Esophagus squamous epithelium (tissue), 5 donors: Measurements from ENCODE around the gene PBX4. TPM values are rescaled to one million over a fixed set of nuclear protein-coding genes. Genes with fewer than 3 reads are reported as not detected.
A peak's percentile ranks its signal among the peaks of the same experiment; 100 is the strongest.
"Not testable (repeated sequence)": the region's sequence is repeated elsewhere in the genome, so short reads cannot be mapped to it uniquely, and the experiment has no call there.

Source experiments
- DNase-seq: peaks from one replicate; lab custom pipeline; 2025; lab: John Stamatoyannopoulos, UW
- H3K27ac ChIP-seq, 4 donors: fragments of 200-600 bp; sonication (generic); one replicate each; pipeline ENCODE4 v1.5.1; 2016 to 2019; ENCODE audit warnings: mild to moderate bottlenecking in 1 of 4
- H3K27me3 ChIP-seq, 4 donors: fragments of 200-600 bp; sonication (generic); 1 replicate in 3 of 4; 2 replicates in 1 of 4; pipeline versions ENCODE4 v1.5.1 to v1.6.0; 2017 to 2021; ENCODE audit warnings: antibody characterized with exemption in 1 of 4
- H3K36me3 ChIP-seq, 3 donors: fragments of 200-600 bp; sonication (generic); one replicate each; pipeline ENCODE4 v1.5.1; 2016 to 2019
- H3K4me1 ChIP-seq, 3 donors: fragments of 200-600 bp; sonication (generic); one replicate each; pipeline ENCODE4 v1.5.1; 2017 to 2019
- H3K4me3 ChIP-seq, 4 donors: fragments of 200-600 bp; sonication (generic); 1 replicate in 3 of 4; 2 replicates in 1 of 4; pipeline ENCODE4 v1.5.1; 2016 to 2019; ENCODE audit warnings: mild to moderate bottlenecking in 2 of 4, moderate library complexity in 1 of 4
- H3K9me3 ChIP-seq, 3 donors: fragments of 200-600 bp; sonication (generic); one replicate each; pipeline ENCODE4 v1.5.1; 2016 to 2019
- POLR2A ChIP-seq, 4 donors: fragments of 450-650 bp; IDR thresholded peaks; one replicate each; pipeline ENCODE4 v1.6.1; 2017; ENCODE audit warnings: antibody characterized with exemption in 4 of 4, mild to moderate bottlenecking in 4 of 4, moderate library complexity in 3 of 4
- WGBS, 2 donors: methylation state at CpG; one replicate each; pipeline ENCODE4 v1.1.5; 2018; 5-methylcytosine and 5-hydroxymethylcytosine counted together
- intact Hi-C: fragments of 100-400 bp; cut with DNase I; formaldehyde crosslinking; loops from one replicate; pipeline ENCODE4 v1.15.0; 2022
- total RNA-seq, 4 donors: library from RNA; depleted of rRNA; stranded (reverse); fragments of >200 nt; gene quantifications; one replicate each; pipeline ENCODE4 v1.1.0, GENCODE V29; 2016
- TF ChIP-seq, protein P1 (sequence below), 6 experiments: fragments of 450-650 bp in 4 of 6; fragments of 200-600 bp in 2 of 6; sonication (generic) in 2 of 6; IDR thresholded peaks; one replicate each; pipeline ENCODE4 v1.5.1; 2016 to 2019; ENCODE audit warnings: antibody characterized with exemption in 6 of 6, mild to moderate bottlenecking in 4 of 6, moderate library complexity in 4 of 6
- donor health status: DM: yes; HTN: yes; CAD: no.

PBX4 gene, protein sequence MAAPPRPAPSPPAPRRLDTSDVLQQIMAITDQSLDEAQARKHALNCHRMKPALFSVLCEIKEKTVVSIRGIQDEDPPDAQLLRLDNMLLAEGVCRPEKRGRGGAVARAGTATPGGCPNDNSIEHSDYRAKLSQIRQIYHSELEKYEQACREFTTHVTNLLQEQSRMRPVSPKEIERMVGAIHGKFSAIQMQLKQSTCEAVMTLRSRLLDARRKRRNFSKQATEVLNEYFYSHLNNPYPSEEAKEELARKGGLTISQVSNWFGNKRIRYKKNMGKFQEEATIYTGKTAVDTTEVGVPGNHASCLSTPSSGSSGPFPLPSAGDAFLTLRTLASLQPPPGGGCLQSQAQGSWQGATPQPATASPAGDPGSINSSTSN
- 1 to 10 TPM in 3 of 4 donors, under 1 TPM in 1; 0.61 to 1.9 (median 1.7) TPM for total RNA-seq

DNA sequence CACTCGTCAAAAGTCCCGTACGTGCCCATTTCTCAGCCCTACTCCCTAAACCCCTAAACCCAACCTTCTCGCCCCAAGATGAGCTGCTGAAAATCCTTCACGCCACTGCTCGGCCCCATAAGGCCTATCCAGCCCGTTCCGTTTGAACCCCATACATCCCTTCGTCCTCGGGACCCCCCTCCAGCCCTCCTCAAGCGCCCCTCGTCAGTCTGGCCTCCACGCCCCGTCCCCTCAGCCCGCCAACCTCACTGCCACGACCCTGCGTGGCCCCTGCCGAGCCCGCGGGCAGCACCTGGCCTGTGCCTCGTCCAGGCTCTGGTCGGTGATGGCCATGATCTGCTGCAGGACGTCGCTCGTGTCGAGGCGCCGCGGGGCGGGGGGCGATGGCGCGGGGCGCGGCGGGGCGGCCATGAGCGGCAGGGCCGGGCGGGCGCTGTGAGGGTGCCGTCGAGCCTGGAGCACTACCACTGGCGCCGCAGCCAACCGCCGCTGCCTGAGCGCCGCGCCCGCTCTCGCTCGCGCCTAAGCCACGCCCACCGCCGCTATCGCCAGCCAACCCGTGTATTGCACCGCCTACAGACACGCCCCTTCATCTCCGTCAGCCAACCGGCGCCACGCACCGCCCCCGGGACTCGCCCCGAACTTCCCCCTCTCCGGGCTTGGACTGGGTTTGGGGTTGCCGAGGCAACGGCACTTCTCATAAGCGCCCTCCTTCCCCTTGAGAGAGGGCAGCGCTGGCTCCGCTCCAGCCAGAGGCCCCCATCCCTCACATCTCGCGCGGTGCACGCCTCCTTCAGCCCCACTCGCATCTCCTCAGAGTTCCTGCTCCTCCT is at the start of gene PBX4:
Gene PBX4, minus strand, starts transcription at position 469 of the 833 bp plus-strand sequence. Its CDS starts 58 bp downstream, at position 411.
- Histone ChIP-seq H3K9me3 (no peaks in the 10 kb centered on the region), H3K36me3 (peaks cover 0 to 6% (median 0%) of the 10 kb centered on the region in 3 donors), H3K4me1 (peaks cover 9 to 22% (median 11%) of the 10 kb centered on the region in 3 donors), H3K27ac (peak within 1 kb of the TSS; percentile 16 to 49 (median 42)), H3K4me3 (peak within 1 kb of the TSS; percentile 30 to 66 (median 46)), H3K27me3 (peaks cover 0 to 34% (median 0%) of the 10 kb centered on the region in 4 donors)
- WGBS, 2 donors: 6 to 7% methylated on average over 45 to 52 of the region's 80 CpGs
- TF ChIP-seq, protein P1, sequence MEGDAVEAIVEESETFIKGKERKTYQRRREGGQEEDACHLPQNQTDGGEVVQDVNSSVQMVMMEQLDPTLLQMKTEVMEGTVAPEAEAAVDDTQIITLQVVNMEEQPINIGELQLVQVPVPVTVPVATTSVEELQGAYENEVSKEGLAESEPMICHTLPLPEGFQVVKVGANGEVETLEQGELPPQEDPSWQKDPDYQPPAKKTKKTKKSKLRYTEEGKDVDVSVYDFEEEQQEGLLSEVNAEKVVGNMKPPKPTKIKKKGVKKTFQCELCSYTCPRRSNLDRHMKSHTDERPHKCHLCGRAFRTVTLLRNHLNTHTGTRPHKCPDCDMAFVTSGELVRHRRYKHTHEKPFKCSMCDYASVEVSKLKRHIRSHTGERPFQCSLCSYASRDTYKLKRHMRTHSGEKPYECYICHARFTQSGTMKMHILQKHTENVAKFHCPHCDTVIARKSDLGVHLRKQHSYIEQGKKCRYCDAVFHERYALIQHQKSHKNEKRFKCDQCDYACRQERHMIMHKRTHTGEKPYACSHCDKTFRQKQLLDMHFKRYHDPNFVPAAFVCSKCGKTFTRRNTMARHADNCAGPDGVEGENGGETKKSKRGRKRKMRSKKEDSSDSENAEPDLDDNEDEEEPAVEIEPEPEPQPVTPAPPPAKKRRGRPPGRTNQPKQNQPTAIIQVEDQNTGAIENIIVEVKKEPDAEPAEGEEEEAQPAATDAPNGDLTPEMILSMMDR (IDR thresholded peaks at IDR 0.05): no peak
- TF ChIP-seq POLR2A (IDR thresholded peaks at IDR 0.05): peak in 1 of 4 donors; percentile 83
- DNase-seq: peak; percentile 77
- intact Hi-C loops: no loop called here

DNA sequence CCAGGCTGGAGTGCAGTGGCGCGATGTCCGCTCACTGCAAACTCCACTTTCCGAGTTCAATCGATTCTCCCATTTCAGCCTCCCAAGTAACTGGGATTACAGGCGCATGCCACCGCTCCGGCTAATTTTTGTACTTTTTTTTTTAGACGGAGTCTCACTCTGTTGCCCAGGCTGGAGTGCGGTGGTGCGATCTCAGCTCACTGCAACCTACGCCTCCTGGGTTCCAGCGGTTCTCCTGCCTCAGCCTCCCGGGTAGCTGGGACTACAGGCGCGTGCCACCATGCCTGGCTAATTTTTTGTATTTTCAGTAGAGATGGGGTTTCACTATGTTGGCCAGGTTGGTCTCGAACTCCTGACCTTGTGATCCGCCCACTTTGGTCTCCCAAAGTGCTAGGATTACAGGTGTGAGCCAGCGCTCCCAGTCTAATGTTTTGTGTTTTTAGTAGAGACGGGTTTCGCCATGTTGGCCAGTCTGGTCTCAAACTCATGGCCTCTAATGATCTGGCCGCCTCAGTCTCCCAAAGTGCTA is 47.0 kb upstream of the PBX4 start:
- H3K27ac ChIP-seq, H3K36me3 ChIP-seq, H3K9me3 ChIP-seq, H3K27me3 ChIP-seq, H3K4me3 ChIP-seq, intact Hi-C loops, DNase-seq: not testable (repeated sequence)
- peaks cover 15 to 55% (median 31%) of the 10 kb centered on the region in 3 donors for H3K4me1 ChIP-seq
- 93 to 94% methylated on average over 19 to 21 of the region's 22 CpGs for WGBS, 2 donors

DNA sequence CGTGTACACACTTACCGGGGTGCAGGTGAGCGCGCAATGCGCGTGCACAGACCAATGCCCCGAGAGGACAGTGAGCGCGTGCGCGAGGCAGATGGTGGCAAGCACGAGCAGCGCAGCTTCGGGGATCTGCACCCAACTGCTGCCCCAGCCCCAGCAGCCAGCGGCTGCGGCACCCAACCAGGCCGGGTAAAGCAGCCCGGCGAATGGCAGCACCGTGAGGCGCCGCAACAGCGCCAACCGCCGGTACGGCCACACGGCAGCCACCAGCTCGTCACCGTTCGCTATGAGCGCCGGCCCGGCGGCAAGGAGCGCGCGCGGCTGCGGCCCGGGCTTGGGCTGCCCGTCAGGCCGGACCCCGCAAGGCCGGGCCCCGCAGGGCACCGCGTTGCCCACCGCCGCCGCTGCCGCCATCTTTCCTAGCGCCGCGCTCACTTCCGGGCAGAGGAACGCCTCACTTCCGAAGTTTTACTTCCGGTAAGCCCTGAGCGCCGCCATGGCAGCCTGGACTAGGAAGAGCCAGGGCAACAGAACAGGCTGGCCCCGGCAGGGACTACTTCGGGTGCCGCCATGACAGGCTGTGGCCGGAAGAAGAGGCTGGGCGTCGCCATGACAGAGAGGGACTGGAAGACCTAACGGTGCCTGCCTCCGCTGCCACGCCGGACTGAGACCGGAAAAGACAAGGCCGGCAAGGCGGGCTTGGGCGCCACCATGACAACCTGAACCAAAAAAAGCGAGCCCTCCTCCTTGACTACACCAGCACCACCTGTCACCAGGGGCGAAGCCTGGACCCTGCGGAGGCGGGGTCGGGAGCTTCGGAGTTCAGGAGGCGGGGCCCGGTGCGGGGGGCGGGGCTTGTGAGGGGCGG is 45.0 kb upstream of the PBX4 start, which contains the start of gene ATP13A1:
Gene ATP13A1, minus strand, starts transcription at position 421 of the 865 bp plus-strand sequence. Its CDS starts 10 bp downstream, at position 411.
- Histone ChIP-seq H3K9me3 (no peaks in the 10 kb centered on the region), H3K4me1 (peaks cover 15 to 60% (median 31%) of the 10 kb centered on the region in 3 donors), H3K36me3 (peaks cover 7 to 26% (median 13%) of the 10 kb centered on the region in 3 donors), H3K4me3 (peak within 1 kb of the TSS; percentile 78 to 100 (median 100)), H3K27ac (peak within 1 kb of the TSS; percentile 87 to 98 (median 96)), H3K27me3 (no peaks in the 10 kb centered on the region)
- peak; percentile 92 for DNase-seq
- 0 to 6% methylated on average over 3 to 7 of the region's 85 CpGs for WGBS, 2 donors
- peak in 2 of 4 donors; percentile 55 to 68 for TF ChIP-seq POLR2A (IDR thresholded peaks at IDR 0.05)
- TF ChIP-seq, protein P1 (IDR thresholded peaks at IDR 0.05): peak in 4 of 6 experiments; percentile 12 to 41 (median 26)
- intact Hi-C loops: no loop called here

DNA sequence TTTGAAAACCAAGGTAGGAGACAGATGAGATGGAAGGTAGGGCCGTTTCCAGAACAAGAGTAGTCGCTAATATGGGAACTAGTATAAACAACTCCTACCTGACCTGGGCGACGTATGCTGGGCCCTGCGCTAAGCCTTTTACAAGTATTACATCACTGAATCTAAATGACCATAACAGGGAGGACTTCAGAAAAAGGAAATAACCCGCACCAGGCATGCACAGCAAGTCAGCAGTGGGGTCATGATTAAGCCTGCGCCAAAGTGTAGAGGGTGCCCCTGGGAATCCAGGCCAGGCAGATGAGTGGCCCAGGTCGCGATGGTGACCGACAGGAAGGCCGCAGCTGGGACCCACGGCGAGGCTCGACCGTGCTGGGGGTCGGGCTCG is 44.4 kb upstream of the PBX4 start:
- DNase-seq: no peak
- H3K36me3 ChIP-seq: peaks cover 7 to 32% (median 17%) of the 10 kb centered on the region in 3 donors
- TF ChIP-seq POLR2A (IDR thresholded peaks at IDR 0.05): no peak
- TF ChIP-seq, protein P1 (IDR thresholded peaks at IDR 0.05): no peak

More for the DNA sequence above, 44.4 kb upstream of the PBX4 start:
- Histone ChIP-seq H3K27ac (peak overlapping the region; percentile 87 to 98 (median 96)), H3K9me3 (no peaks in the 10 kb centered on the region), H3K4me3 (peak overlapping the region; percentile 78 to 100 (median 100)), H3K27me3 (no peaks in the 10 kb centered on the region), H3K4me1 (peaks cover 15 to 54% (median 31%) of the 10 kb centered on the region in 3 donors)
- intact Hi-C loops: no loop called here
- 3 to 7% methylated on average over 12 to 13 of the region's 17 CpGs for WGBS, 2 donors
